ENCODE data around the gene PPP1R8.

- TF ChIP-seq CTCF (IDR thresholded peaks at IDR 0.05) (no peak), POLR2A (IDR thresholded peaks at IDR 0.05) (no peak), POLR2AphosphoS5 (IDR thresholded peaks at IDR 0.05) (no peak)
Measured at GRCh38 chr1:27887215-27888021, 56.8 kb downstream of the PPP1R8 start.
